Measurements from ENCODE around the gene ANKS3. TPM values are rescaled to one million over a fixed set of nuclear protein-coding genes. Genes with fewer than 3 reads are reported as not detected.
A peak's percentile ranks its signal among the peaks of the same experiment; 100 is the strongest.

Gene ANKS3
- polyA plus RNA-seq, 1 donor from 2014 or later: 5.3 TPM

DNA sequence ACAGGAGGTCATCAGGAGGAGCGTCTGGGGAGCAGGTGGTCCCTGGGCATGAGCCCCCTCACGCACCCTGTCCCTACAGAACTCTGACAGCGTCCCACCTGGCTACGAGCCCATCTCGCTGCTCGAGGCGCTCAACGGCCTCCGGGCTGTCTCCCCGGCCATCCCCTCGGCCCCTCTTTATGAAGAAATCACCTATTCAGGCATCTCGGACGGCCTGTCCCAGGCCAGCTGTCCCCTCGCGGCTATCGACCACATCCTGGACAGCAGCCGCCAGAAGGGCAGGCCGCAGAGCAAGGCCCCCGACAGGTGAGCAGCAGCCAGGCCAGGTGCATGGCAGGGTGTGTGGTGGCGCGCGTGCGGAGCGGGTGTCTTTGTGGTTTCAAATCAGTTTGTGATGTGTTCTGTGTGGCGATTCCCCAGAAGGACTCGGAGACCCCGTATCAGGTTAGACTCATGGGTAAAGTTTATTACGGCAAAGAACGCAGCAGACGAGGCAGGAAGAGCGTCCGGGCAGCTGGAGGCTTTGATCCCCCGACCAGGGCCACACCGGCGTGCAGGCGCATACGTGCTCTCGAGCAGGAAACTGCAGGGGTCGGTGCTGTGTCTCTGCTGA lies 52.5 kb downstream of the ANKS3 start:
- H3K4me3 Mint-ChIP-seq: no peak overlapping the region
- H3K36me3 Mint-ChIP-seq: no peaks in the 10 kb centered on the region
- no peaks in the 10 kb centered on the region for H3K4me1 Mint-ChIP-seq
- no peaks in the 10 kb centered on the region for H3K27me3 Mint-ChIP-seq
- no peak overlapping the region for H3K27ac Mint-ChIP-seq
- H3K9me3 Mint-ChIP-seq: no peaks in the 10 kb centered on the region

- H3K4me3 Mint-ChIP-seq: no peak overlapping the region
- no peak overlapping the region for H3K27ac Mint-ChIP-seq
- no peaks in the 10 kb centered on the region for H3K27me3 Mint-ChIP-seq
- no peaks in the 10 kb centered on the region for H3K9me3 Mint-ChIP-seq
- no peaks in the 10 kb centered on the region for H3K4me1 Mint-ChIP-seq
- H3K36me3 Mint-ChIP-seq: no peaks in the 10 kb centered on the region
Measured at GRCh38 chr16:4680673-4681470, 53.2 kb downstream of the ANKS3 start.

DNA sequence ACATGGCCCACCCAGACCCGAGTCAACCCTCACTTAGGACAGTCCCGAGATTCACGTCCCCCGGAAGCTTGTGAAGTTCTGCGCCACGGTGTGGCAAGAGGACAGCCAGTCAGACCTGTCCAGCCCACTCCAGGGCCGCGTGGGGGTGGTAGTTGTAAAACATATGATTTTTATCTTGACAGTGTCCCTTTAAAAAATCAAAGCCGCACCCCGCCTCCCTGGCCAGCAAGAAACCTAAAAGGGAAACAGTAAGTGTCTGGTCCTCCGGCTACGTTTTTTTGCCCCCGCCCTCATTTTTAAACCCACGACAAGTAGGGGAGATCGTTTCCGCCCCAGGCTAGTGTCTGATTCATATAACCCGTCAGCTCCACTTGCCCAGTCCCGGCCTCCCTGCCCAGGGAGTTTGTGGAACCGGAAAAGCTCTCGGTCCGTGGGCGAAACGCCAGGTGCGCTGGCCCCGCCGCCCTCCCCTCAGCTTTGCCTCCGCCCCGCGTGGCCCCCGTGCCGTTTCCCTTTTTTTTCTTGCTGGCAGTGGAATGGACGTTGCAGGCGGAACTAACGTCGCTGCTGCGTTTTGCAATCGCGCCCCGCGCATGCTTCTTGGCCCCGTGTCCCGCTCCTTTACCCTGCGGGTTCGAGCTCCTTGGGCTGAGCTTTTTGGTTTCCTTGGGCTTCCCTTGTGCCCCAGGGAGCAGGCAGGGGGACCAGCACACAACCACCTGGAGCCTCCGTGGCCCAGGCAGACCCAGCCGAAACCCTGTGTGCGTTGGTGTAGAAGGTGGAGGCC lies 54.0 kb downstream of the ANKS3 start:
- no peaks in the 10 kb centered on the region for H3K36me3 Mint-ChIP-seq
- no peaks in the 10 kb centered on the region for H3K4me1 Mint-ChIP-seq
- H3K27ac Mint-ChIP-seq: peak overlapping the region in 1 of 3 donors; percentile 57
- no peaks in the 10 kb centered on the region for H3K9me3 Mint-ChIP-seq
- no peaks in the 10 kb centered on the region for H3K27me3 Mint-ChIP-seq
- peak overlapping the region in 1 of 4 donors; percentile 54 for H3K4me3 Mint-ChIP-seq

DNA sequence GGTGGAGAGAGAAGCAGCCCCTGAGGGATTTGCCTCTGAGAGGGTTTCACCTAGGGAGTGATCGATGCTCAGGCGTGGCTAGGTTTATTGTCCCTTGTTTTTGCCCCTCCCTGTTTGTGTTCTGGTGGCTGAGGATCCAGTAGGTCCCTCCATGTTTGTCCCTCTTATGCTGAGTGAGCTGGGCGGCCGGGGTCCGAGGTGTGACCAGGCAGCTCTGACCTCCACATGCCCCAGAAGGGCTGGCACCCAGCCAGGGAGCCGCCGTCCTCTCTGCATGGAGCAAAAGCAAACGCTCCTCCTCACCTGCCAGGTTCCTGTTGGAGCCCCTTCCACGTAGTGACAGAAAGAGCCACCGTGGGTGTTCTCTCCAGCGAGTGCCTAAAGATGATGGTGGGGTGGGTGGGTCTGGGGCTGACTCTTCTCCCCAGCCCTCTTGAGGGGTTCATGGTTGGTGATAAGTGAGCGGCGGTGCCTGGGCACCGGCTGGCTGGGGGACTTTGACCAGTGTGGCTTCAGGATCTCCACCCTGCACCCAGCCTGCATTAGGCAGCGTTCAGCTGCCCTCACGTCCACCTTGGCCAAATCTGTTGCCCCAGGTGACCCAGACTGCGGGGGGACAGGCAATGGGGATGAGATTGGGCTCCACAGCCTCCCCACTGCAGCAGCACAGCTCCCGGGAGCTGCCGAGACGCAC lies 54.8 kb downstream of the ANKS3 start:
- Mint-ChIP-seq H3K9me3 (no peaks in the 10 kb centered on the region), H3K36me3 (peaks cover under 1% of the 10 kb centered on the region), H3K4me1 (no peaks in the 10 kb centered on the region), H3K27ac (peak overlapping the region in 1 of 3 donors; percentile 57), H3K4me3 (no peak overlapping the region), H3K27me3 (no peaks in the 10 kb centered on the region)

DNA sequence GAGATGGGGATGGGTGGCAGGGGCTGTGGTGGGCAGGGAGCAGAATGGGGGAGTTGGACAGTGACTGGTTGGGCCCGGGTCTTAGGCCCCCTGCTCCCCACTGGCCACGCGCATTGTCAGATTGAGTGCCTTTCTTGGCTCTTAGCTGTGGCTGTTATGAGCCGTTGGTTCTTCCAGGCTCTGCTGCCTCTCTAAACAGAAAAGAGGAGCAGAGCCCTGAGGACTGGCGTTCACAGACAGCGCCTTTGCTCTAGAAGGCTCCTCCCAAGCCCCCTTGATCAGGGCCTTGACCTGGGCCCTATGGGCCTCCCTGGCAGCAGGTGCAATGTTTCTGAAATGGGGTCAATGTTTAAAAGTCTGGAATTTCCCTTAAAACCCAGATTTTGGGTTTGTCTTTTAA lies 55.5 kb downstream of the ANKS3 start:
- no peak overlapping the region for H3K27ac Mint-ChIP-seq
- no peak overlapping the region for H3K4me3 Mint-ChIP-seq
- H3K9me3 Mint-ChIP-seq: no peaks in the 10 kb centered on the region
- H3K36me3 Mint-ChIP-seq: peaks cover 4% of the 10 kb centered on the region
- H3K4me1 Mint-ChIP-seq: no peaks in the 10 kb centered on the region
- H3K27me3 Mint-ChIP-seq: no peaks in the 10 kb centered on the region

GRCh38 chr16:4677994-4678393 lies 56.1 kb downstream of the ANKS3 start:
- Mint-ChIP-seq H3K36me3 (peaks cover 4% of the 10 kb centered on the region), H3K4me3 (no peak overlapping the region), H3K27me3 (no peaks in the 10 kb centered on the region), H3K27ac (no peak overlapping the region), H3K4me1 (no peaks in the 10 kb centered on the region), H3K9me3 (no peaks in the 10 kb centered on the region)

DNA sequence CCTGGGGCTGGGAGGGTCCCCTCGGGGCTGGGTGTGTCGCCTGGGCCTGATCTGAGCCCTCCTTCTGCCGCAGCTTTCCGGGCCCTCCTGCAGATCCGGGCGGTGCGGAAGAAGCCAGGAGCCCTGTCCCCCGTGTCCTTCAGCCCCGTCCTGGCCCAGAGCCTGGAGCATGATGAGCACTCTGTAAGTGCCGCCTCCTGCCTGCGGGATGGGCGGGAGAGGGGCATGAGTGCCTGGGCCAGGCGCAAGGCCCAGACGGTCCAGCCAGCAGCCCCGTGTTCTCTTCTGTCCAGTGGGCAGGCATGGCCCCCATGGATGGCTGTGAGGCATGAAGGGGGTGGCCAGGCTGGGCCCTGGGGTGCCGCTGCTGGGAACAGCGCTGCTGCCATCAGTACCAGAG lies 56.7 kb downstream of the ANKS3 start:
- no peaks in the 10 kb centered on the region for H3K4me1 Mint-ChIP-seq
- no peaks in the 10 kb centered on the region for H3K9me3 Mint-ChIP-seq
- peaks cover 4% of the 10 kb centered on the region for H3K36me3 Mint-ChIP-seq

DNA sequence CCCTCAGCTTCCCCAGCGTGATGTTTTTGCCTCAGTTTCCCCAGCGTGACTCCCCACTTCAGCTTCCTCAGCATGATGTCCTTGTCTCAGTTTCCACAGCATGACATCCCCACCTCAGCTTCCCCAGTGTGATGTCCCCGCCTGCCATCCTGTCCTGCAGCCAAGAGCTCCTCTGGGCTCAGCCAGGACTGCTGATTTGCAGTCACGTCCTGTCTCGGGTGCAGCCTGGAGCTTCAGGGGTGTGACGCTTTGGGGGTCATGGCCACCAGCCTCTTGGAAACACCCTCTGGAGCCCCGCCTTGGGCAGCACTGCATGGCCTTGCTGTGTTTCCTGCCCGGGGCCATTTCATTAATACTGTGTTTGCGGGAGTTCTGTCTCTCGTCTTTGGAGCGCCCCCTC lies 57.2 kb downstream of the ANKS3 start:
- Mint-ChIP-seq H3K4me3 (no peak overlapping the region), H3K27ac (peak overlapping the region; percentile 45 to 91 (median 83)), H3K36me3 (peaks cover 4% of the 10 kb centered on the region)

More for the DNA sequence above, 56.7 kb downstream of the ANKS3 start:
- H3K27me3 Mint-ChIP-seq: no peaks in the 10 kb centered on the region
- peak overlapping the region in 1 of 3 donors; percentile 91 for H3K27ac Mint-ChIP-seq
- no peak overlapping the region for H3K4me3 Mint-ChIP-seq

DNA sequence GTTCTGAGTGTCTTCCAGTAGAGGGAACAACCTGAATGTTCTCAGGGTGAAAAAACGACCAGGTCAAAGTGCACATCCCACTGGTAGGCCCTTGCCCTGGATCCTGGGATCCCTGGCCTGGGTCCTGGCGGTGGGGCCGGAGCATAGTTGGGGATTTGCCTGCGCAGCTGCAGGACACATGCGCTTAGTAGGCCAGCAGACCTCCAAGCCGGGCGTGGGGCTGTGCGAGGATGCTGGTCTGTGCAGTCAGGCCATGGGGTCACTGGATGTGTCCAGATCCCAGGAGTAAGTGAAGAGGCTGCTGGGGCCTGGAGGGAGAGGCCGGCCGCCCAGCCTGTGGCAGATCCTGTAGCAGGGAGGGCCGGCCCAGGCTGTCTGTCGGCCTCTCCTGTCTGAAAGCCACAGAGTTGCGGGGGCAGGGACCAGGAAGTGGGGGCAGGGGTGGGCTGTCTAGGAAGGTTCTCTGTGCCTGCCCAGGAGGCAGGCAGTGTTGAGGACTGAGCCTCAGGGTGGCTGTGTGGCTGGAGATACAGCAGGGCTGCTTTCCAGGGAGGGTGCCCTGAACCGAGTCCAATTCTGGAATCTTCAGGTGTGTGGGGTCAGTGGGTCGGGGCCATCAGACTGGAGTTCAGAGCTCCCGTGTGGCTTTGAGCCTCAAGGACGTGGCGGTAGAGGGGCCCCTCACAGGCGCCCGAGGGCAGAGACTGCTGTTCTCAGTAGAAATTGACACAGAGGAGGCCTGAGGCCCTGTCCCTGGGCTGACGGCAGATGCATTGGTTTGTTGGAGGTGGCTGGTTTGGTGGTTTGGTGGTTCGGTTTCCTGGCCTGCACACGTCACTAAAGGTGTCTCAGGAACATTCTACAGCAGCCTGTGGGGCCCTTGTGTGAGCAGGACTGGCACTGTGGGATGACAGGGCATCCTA lies 57.9 kb downstream of the ANKS3 start:
- peak overlapping the region; percentile 45 to 91 (median 83) for H3K27ac Mint-ChIP-seq
- H3K4me3 Mint-ChIP-seq: peak overlapping the region in 2 of 4 donors; percentile 27 to 55
- no peaks in the 10 kb centered on the region for H3K27me3 Mint-ChIP-seq
- peaks cover 4% of the 10 kb centered on the region for H3K36me3 Mint-ChIP-seq
- H3K4me1 Mint-ChIP-seq: no peaks in the 10 kb centered on the region
- H3K9me3 Mint-ChIP-seq: no peaks in the 10 kb centered on the region

More for the DNA sequence above, 57.2 kb downstream of the ANKS3 start:
- Mint-ChIP-seq H3K4me1 (no peaks in the 10 kb centered on the region), H3K27me3 (no peaks in the 10 kb centered on the region), H3K9me3 (no peaks in the 10 kb centered on the region)

GRCh38 chr16:4674926-4675530 lies 59.0 kb downstream of the ANKS3 start:
- Mint-ChIP-seq H3K27ac (no peak overlapping the region), H3K27me3 (no peaks in the 10 kb centered on the region), H3K9me3 (no peaks in the 10 kb centered on the region), H3K4me1 (no peaks in the 10 kb centered on the region), H3K4me3 (no peak overlapping the region), H3K36me3 (peaks cover 4% of the 10 kb centered on the region)

DNA sequence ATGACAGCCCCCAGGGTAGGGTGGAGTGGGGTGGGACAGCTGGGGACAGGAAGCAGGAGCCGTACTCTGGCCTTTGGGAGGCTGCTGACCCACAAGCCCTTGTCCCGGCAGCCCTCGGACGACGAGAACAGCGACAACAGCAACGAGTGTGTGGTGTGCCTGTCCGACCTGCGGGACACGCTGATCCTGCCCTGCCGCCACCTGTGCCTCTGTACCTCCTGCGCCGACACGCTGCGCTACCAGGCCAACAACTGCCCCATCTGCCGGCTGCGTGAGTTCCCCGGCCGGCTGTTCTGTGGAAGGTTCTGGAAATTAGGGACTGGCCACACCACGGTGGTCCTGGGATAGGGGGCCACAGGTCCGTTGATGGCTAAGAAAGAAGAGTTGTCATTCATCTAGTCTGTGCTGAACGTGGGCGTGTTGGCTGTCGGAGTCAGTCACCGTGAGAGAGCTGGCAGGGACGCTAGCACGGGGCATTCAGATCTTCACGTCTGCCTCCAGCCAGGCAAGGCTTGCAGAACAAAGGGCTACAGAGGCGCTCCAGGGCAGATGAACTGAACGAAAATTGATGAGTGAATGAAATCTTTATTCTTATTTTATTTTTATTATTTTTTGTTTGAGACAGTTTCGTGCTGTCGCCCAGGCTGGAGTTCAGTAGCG lies 60.6 kb downstream of the ANKS3 start:
- peak overlapping the region in 1 of 3 donors; percentile 46 for H3K27ac Mint-ChIP-seq
- H3K36me3 Mint-ChIP-seq: peaks cover 8% of the 10 kb centered on the region
- no peaks in the 10 kb centered on the region for H3K4me1 Mint-ChIP-seq
- H3K9me3 Mint-ChIP-seq: no peaks in the 10 kb centered on the region
- no peak overlapping the region for H3K4me3 Mint-ChIP-seq
- H3K27me3 Mint-ChIP-seq: no peaks in the 10 kb centered on the region

DNA sequence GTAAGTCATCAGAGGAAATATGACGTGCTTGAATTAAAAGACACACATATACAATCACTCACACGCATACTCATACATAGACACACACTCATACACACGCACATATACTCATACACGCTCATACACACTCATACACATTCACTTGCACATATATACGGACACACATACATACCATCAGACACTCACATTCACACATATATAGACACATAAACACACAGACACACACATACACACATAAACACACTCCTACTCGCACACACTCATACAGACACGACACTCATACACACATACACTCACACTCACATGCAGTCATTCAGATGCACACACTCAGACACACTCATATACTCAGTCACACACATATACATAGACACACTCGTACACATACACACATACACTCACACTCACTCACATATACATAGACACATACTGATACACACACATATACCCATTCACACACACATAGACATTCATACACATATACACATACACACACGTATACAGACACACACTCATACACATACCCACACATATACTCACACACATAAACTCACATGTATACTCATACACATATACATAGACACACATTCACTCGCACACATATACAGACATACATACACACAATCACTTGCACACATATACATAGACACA lies 65.6 kb downstream of the ANKS3 start:
- Mint-ChIP-seq H3K4me1 (peaks cover 0 to 14% (median 10%) of the 10 kb centered on the region in 3 donors), H3K36me3 (peaks cover 4% of the 10 kb centered on the region), H3K27me3 (no peaks in the 10 kb centered on the region), H3K27ac (no peak overlapping the region), H3K9me3 (no peaks in the 10 kb centered on the region), H3K4me3 (no peak overlapping the region)

Data from IgD-negative memory B cell (primary cell).